HL-60 (cell line): Measurements from ENCODE around the gene PCGF3.

Experiments used
- GABPA ChIP-seq: IDR thresholded peaks from 2 replicates; pipeline ENCODE4 v1.6.1; 2012; ENCODE audit warnings: low read depth
- TF ChIP-seq, protein P1 (sequence below): IDR thresholded peaks from one replicate; pipeline ENCODE4 v1.5.1; 2011; ENCODE audit warnings: low read length, control low read depth, inconsistent platforms; ENCODE audit not compliant: insufficient read depth
- TF ChIP-seq, protein P2 (sequence below): IDR thresholded peaks from 2 replicates; pipeline ENCODE4 v1.6.1; 2012; ENCODE audit warnings: low read depth; ENCODE audit not compliant: insufficient replicate concordance

DNA sequence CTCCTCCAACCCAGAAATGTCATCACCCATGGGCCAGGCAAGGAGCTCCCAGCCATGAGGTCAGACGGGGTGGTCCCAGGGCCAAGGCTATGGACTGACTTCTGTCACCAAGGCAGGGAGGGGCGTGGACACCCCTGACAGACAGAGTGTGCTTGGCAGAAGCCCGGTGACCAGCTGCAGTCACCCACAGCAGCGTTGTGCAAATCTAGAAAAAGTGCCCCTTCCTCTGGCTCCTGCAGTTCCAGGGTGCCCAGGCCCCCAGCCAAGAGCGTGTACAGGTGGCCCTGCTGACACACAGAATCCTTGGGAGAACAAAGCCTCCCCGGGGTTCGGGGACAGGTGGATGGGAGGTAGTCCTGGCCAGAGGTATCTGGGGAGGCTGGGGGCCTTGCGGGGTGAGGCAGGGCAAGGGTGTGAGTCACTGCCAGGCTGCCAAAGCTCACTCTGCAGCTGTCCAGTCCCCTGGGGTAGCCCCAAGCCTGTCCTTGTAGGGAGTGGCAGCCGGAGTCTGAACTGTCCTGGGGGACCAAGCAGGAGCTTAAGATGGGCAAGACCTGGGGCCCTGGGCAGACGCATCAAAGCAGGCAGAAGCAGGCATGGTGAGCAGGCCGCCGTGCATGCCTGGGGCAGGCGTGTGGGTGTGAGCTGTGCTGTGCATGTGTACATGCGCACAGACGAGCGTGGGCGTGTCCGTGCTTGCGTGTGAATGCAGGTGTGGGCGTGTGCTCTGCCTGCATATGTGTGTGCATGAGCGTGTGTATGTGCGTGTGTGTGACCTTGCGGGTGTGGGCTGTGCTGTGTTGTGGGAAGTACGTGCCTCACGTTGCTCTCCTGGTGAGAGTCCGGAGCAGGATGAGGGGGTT, 28.0 kb upstream of the PCGF3 start:
- TF ChIP-seq, protein P1, sequence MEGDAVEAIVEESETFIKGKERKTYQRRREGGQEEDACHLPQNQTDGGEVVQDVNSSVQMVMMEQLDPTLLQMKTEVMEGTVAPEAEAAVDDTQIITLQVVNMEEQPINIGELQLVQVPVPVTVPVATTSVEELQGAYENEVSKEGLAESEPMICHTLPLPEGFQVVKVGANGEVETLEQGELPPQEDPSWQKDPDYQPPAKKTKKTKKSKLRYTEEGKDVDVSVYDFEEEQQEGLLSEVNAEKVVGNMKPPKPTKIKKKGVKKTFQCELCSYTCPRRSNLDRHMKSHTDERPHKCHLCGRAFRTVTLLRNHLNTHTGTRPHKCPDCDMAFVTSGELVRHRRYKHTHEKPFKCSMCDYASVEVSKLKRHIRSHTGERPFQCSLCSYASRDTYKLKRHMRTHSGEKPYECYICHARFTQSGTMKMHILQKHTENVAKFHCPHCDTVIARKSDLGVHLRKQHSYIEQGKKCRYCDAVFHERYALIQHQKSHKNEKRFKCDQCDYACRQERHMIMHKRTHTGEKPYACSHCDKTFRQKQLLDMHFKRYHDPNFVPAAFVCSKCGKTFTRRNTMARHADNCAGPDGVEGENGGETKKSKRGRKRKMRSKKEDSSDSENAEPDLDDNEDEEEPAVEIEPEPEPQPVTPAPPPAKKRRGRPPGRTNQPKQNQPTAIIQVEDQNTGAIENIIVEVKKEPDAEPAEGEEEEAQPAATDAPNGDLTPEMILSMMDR: no peak
- TF ChIP-seq, protein P2, sequence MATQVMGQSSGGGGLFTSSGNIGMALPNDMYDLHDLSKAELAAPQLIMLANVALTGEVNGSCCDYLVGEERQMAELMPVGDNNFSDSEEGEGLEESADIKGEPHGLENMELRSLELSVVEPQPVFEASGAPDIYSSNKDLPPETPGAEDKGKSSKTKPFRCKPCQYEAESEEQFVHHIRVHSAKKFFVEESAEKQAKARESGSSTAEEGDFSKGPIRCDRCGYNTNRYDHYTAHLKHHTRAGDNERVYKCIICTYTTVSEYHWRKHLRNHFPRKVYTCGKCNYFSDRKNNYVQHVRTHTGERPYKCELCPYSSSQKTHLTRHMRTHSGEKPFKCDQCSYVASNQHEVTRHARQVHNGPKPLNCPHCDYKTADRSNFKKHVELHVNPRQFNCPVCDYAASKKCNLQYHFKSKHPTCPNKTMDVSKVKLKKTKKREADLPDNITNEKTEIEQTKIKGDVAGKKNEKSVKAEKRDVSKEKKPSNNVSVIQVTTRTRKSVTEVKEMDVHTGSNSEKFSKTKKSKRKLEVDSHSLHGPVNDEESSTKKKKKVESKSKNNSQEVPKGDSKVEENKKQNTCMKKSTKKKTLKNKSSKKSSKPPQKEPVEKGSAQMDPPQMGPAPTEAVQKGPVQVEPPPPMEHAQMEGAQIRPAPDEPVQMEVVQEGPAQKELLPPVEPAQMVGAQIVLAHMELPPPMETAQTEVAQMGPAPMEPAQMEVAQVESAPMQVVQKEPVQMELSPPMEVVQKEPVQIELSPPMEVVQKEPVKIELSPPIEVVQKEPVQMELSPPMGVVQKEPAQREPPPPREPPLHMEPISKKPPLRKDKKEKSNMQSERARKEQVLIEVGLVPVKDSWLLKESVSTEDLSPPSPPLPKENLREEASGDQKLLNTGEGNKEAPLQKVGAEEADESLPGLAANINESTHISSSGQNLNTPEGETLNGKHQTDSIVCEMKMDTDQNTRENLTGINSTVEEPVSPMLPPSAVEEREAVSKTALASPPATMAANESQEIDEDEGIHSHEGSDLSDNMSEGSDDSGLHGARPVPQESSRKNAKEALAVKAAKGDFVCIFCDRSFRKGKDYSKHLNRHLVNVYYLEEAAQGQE: no peak
- no peak for TF ChIP-seq GABPA
